ENCODE data around the gene PEPD.

DNA sequence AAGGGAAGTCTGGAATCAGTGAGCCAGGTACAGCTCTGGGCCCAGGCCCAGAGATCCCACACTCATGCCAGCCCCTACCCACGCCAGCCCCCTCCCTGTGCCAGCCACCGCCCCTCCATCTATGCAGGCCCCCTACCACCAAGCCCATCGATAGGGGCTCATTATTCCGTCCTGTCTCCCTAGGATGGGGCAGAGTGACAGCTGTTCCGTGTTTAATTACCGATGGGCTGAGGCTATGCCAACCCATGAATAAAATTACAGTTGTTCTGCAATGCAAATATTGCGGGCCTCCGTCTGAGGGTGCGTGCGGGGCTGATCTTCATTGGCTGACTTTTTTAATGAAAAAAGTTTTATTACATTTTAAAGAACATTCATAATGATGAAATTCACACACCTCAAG is 35.6 kb upstream of the PEPD start:
- TF ChIP-seq GATA1 (IDR thresholded peaks at IDR 0.05; ENCODE audit: low read depth, low read length) = no peak
- TF ChIP-seq POLR2A (IDR thresholded peaks at IDR 0.05; ENCODE audit: low read length) = no peak

Measured in erythroblast (primary cell).